GM19372 (cell line): ENCODE results near the gene ACSL3.
"Not testable (repeated sequence)": the region's sequence is repeated elsewhere in the genome, so short reads cannot be mapped to it uniquely, and the experiment has no call there.

Source experiments
- ATAC-seq: cut with Tn5 transposase; IDR thresholded peaks from one replicate; pipeline ENCODE4 v1.9.1; 2021; ENCODE audit warnings: mild to moderate bottlenecking, low read depth, moderate library complexity; ENCODE audit not compliant: unreplicated experiment

Gene ACSL3

DNA sequence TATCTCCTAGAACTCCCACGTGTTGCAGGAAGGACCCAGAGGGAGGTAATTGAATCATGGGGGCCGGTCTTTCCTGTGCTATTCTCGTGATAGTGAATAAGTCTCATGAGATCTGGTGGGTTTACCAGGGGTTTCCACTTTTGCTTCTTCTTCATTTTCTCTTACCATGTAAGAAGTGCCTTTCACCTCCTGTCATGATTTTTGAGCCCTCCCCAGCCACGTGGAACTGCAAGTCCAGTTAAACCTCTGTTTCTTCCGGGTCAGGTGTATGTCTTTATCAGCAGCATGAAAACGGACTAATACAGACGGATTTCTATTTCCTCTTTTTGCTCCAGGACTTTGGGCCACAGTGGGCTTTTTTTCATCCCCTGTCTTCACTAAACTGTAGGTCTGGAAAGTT is 102.8 kb downstream of the ACSL3 start:
- ATAC-seq, result no peak

DNA sequence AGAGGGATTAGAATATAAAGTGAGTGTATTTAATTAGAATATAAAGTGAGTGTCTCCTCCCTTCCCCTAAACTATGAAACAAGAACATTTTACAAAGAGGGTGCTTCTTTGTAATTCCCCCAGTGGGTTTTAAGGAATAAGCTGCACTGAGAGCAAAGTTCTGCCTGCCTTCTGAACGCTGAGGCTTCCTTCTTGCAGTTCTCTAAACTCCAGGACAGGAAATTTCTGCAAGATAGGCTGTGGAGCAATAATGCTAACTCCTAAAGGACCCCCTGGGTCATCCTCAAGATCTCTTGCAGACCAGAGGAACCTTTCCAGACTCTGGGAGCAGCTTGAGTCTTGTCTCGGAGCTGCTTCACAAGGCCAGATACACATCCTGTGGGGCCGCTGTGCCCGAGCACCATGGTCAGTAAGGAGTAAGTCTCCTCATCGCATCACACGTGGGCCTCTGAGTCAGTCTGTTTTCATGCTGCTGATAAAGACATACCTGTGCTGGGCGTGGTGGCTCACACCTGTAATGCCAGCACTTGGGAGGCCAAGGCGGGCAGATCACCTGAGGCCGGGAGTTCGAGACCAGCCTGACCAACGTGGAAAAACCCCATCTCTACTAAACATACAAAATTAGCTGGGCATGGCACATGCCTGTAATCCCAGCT is 103.7 kb downstream of the ACSL3 start:
- no peak for ATAC-seq

GRCh38 chr2:222965555-222965954 is 104.7 kb downstream of the ACSL3 start:
- no peak for ATAC-seq

DNA sequence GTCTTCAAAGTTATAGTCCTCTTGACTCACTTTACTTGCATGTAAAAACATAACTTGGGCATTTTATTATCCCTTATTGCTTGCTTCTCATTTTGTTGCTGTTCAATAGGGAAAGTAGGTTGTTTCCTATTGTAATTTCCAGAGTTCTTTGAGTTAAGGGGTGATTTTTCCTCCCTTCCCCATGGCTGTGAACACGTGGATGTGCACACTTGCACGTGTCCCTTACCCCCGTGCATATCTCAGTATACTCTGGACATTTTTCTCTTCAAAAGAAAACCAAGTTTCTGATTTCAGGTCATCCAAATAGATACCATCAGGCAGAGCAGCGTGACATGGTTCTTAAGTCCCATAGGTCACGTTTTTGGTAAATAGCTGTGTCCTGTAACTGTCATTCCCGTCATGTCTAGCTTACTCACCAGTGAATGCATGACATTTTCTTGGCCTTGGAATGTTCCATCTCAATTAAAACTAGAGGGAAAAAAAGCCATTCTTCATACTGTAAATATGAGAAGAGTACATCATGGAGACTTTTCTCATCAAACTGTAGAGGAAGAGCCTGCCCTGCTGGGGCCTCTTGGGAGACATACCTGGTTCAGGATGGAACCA is 107.8 kb downstream of the ACSL3 start:
- ATAC-seq, result no peak

DNA sequence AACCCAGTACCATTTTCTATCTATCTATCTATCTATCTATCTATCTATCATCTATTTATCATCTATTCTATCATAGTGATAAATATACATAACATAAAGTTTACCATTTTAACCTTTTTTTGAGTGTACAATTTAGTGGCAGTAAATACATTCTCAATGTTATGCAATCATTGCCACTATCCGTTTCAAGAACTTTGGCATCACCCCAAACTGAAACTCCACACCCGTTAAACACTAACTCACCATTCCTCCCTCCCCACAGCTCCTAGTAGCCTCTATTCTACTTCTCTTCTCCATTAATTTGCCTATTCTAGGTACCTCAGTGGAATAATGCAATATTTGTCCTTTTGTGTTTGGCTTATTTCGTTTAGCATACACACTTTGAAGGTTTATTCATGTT is 108.7 kb downstream of the ACSL3 start:
- ATAC-seq, result no peak

GRCh38 chr2:222972420-222972819 is 111.6 kb downstream of the ACSL3 start:
- ATAC-seq, result no peak

GRCh38 chr2:222973237-222973636 is 112.4 kb downstream of the ACSL3 start:
- ATAC-seq, result no peak

GRCh38 chr2:222973733-222974132 is 112.9 kb downstream of the ACSL3 start:
- ATAC-seq, result no peak

GRCh38 chr2:222976521-222977061 is 115.8 kb downstream of the ACSL3 start:
- no peak for ATAC-seq

GRCh38 chr2:222977121-222977520 is 116.3 kb downstream of the ACSL3 start:
- no peak for ATAC-seq

GRCh38 chr2:222978850-222979249 is 118.0 kb downstream of the ACSL3 start:
- ATAC-seq, result no peak

DNA sequence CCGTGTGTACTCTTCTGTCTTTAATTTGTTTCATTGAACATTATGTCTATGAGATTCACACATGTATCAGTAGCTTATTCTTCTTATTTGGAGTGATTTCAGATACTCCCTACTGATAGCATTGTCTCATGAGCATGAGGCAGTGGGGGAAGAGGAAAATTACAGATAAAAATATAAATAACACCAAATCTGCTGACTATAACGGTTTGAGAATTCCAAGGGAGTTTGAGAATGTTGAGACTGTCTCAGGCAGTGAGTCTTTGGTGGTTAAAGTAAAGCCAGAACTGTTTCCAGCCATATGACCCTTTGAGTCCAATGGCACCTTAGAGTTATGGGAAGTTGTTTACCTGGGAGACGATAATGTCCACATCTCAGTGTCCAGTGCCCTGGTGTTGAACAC is 118.6 kb downstream of the ACSL3 start:
- ATAC-seq, result no peak

DNA sequence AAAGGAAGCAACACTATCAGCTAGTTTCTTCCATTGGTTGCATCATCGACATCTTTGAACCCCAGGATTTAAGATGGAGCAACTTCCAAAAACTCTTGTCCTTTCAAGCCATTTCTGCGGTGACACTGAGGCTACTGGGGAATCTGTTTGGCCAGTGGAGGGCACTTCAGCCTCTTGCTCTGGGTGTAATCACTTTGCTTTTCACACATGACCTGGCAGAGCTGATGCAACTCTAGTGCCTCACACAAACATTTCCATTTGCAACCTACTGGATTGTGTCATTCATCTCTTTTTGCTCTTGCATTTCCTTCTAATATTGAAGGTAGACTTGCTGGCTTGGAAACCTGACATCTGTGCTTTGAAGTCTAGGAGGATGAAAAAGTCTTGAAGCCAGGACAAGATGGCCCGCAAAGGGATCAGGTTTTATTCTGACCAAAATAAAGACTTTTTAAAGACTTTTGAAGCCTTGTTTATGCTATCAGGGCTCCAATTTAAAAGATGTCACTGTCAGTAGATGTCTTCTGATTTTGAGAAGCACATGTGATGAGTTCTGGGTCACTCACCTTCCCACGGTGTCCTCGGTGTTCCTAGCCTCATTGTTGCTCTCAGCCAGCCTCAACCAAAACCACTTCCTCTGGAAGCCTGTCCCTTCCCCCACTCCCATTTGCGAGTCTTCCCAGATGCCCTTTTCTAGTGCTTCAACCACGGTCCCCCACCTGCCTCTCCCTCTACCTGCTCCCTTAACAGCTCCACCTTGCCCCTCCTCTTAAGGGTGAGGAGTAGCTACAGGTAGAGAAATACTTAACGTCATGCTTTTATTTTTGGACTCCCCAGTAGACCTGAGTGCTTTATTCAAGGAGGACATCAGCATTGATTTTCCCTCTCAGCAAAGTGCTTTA is 121.4 kb downstream of the ACSL3 start:
- ATAC-seq, result no peak

GRCh38 chr2:222982909-222983265 is 122.1 kb downstream of the ACSL3 start:
- ATAC-seq, result no peak

DNA sequence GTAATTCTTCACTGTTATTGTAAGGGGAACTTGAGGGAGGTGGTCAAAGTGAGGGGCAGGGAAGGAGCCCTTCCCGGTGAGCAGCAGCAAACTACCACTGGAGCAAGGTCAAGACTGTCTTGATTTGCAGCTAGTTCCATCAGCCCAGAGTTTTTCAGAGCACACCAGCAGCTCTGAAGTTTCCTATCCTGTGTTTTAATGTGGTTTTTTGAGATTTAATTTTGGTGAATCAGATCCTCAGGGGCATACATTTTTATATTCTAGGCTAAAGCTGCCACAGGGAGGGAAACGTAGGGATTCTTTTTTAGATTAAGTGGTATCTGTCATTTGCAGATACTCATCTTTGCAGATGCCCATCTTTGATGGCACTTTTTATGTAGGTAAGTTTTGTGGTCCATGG is 124.1 kb downstream of the ACSL3 start:
- no peak for ATAC-seq

- no peak for ATAC-seq
Measured at GRCh38 chr2:222989431-222989830, 128.6 kb downstream of the ACSL3 start.

DNA sequence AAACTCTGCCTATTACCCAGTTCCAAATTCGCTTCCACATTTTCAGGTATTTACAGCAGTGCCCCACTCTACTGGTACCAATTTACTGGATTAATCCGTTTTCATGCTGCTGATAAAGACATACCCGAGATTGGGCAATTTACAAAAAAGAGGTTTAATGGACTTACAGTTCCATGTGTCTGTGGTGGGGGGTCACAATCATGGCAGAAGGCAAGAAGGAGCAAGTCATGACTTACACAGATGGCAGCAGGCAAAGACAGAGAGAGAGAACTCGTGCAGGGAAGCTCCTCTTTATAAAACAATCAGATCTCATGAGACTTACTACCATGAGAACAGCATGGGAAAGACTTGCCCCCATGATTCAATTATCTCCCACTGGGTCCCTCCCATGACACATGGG is 129.4 kb downstream of the ACSL3 start:
- ATAC-seq, result not testable (repeated sequence)

DNA sequence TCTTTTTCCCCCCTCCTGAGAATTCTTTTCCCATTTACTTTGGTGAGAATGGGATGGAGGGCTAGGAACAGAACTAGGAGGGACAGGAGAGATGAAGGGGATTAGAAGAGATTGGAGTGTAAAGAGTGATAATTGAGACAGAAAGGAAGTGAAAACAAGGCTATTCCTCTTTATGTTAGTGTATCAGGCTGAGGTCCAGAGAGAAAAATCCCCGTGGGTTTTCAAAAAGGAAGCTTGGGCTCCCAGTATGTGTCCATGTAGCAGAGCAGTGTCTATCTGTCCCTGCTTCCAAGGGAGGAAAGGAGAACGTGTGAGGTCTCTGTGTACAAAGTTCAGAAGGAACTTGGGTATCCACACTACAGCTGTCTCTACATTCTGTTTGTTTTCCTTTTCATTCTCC is 131.3 kb downstream of the ACSL3 start:
- no peak for ATAC-seq
